Measurements from ENCODE around the gene BCL11B.

GRCh38 chr14:99217066-99217955 lies 54.7 kb downstream of the BCL11B start:
- TF ChIP-seq CTCF (IDR thresholded peaks at IDR 0.05) (no peak), POLR2A (IDR thresholded peaks at IDR 0.05) (no peak)
